NCI-H510A treated with DMSO at 0.1 percent for 48 hours (cell line): ENCODE data around the gene GATAD1.
"Not testable (repeated sequence)": the region's sequence is repeated elsewhere in the genome, so short reads cannot be mapped to it uniquely, and the experiment has no call there.

Experiments used
- DNase-seq: peaks from one replicate; lab custom pipeline; 2025; lab: John Stamatoyannopoulos, UW

The GATAD1 gene

GRCh38 chr7:92483624-92484023, 36.3 kb downstream of the GATAD1 start:
- DNase-seq, result not testable (repeated sequence)

- DNase-seq, result not testable (repeated sequence)
Observed at GRCh38 chr7:92484226-92484625, 36.9 kb downstream of the GATAD1 start.

GRCh38 chr7:92485267-92485892, 38.1 kb downstream of the GATAD1 start:
- DNase-seq, result no peak

GRCh38 chr7:92485974-92486373, 38.7 kb downstream of the GATAD1 start:
- DNase-seq, result no peak

- DNase-seq, result no peak
Observed at GRCh38 chr7:92487804-92488203, 40.5 kb downstream of the GATAD1 start.

- DNase-seq, result no peak
Observed at GRCh38 chr7:92489634-92490033, 42.4 kb downstream of the GATAD1 start.

- no peak for DNase-seq
Observed at GRCh38 chr7:92496876-92497275, 49.6 kb downstream of the GATAD1 start.

- DNase-seq, result no peak
Observed at GRCh38 chr7:92498557-92498956, 51.3 kb downstream of the GATAD1 start.

GRCh38 chr7:92503767-92504166, 56.5 kb downstream of the GATAD1 start:
- DNase-seq, result no peak

- DNase-seq, result no peak
Observed at GRCh38 chr7:92504563-92504962, 57.3 kb downstream of the GATAD1 start.

GRCh38 chr7:92506363-92506762, 59.1 kb downstream of the GATAD1 start:
- no peak for DNase-seq

GRCh38 chr7:92508946-92509345, 61.7 kb downstream of the GATAD1 start:
- no peak for DNase-seq
